ENCODE measurements around the gene RHBDF1. TPM values are rescaled to one million over a fixed set of nuclear protein-coding genes. Genes with fewer than 3 reads are reported as not detected.

The RHBDF1 gene
- total and polyA plus RNA-seq, 4 donors, result 1.8 to 6.2 (median 3.5) TPM

DNA sequence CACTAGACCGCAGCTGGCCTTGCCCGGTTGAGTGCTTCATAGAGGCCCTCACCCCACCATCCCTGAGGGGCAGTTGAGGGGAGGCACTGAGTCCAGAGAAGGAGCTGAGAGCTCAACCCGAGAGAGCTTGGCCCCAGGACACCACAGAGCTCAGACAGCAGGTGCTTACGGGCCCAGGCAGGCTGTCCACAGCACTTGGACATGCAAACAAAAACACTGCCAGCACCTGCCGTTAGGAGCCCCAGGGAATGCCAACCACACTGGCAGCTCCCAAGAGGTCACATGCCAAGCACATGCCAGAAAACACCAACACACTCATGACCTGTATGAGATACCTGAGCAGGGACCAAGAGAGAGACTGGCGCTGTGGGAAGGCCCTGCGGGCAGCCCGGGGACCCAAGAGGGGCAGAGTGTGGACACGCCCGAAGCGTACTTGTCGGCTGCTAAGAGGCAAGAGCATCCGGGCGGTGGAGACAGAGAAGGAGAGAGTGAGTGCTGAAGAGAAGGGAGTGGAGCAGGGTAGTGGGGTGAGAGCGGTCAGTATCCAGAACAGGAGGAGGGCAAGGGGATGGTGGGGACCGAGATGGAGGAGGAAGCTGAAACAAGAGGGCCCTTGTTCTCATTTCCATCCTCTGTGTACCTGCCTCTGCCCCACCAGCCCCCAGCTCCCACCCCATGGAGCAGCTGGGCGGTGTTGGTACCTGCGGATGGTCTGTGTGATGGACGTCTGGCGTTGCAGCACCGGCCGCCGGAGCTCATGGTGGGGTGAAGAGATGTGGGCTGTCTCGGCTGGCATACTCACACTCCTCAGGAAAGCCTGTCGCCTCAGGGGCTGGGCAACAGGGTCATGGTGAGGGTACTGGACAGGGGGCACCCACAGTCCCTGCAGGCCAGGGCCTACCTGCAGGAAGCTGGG, 8.2 kb downstream of the RHBDF1 start:
- no peak for DNase-seq (ENCODE audit: low spot score)
- Histone ChIP-seq H3K4me3 (ENCODE audit: low read depth in 1 of 3, low read length in 3 of 3) (no peak overlapping the region), H3K36me3 (ENCODE audit: control insufficient read depth in 4 of 4, insufficient read depth in 3 of 4, low read depth in 1 of 4, low read length in 3 of 4) (peaks cover 0 to 5% (median 0%) of the 10 kb centered on the region in 4 donors), H3K27ac (ENCODE audit: low read depth in 1 of 2, low read length in 2 of 2) (no peak overlapping the region), H3K27me3 (ENCODE audit: control insufficient read depth in 4 of 4, insufficient read depth in 4 of 4, low read length in 3 of 4) (no peaks in the 10 kb centered on the region), H3K9me3 (ENCODE audit: control insufficient read depth in 4 of 4, low read length in 3 of 4) (no peaks in the 10 kb centered on the region), H3K9ac (ENCODE audit: low read depth in 1 of 2, low read length in 2 of 2) (no peak overlapping the region), H3K4me1 (ENCODE audit: control insufficient read depth in 4 of 4, insufficient read depth in 4 of 4, low read length in 3 of 4) (peaks cover 2 to 21% (median 8%) of the 10 kb centered on the region in 4 donors)
- TF ChIP-seq, protein P1, sequence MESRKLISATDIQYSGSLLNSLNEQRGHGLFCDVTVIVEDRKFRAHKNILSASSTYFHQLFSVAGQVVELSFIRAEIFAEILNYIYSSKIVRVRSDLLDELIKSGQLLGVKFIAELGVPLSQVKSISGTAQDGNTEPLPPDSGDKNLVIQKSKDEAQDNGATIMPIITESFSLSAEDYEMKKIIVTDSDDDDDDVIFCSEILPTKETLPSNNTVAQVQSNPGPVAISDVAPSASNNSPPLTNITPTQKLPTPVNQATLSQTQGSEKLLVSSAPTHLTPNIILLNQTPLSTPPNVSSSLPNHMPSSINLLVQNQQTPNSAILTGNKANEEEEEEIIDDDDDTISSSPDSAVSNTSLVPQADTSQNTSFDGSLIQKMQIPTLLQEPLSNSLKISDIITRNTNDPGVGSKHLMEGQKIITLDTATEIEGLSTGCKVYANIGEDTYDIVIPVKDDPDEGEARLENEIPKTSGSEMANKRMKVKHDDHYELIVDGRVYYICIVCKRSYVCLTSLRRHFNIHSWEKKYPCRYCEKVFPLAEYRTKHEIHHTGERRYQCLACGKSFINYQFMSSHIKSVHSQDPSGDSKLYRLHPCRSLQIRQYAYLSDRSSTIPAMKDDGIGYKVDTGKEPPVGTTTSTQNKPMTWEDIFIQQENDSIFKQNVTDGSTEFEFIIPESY (IDR thresholded peaks at IDR 0.05), result no peak
- 87% methylated on average over 25 of the region's 25 CpGs for WGBS

GRCh38 chr16:63466-63865, 9.0 kb downstream of the RHBDF1 start:
- peaks cover 0 to 11% (median 0%) of the 10 kb centered on the region in 4 donors for H3K36me3 ChIP-seq (ENCODE audit: control insufficient read depth in 4 of 4, insufficient read depth in 3 of 4, low read depth in 1 of 4, low read length in 3 of 4)
- no peaks in the 10 kb centered on the region for H3K9me3 ChIP-seq (ENCODE audit: control insufficient read depth in 4 of 4, low read length in 3 of 4)
- H3K9ac ChIP-seq (ENCODE audit: low read depth in 1 of 2, low read length in 2 of 2), result no peak overlapping the region
- H3K27me3 ChIP-seq (ENCODE audit: control insufficient read depth in 4 of 4, insufficient read depth in 4 of 4, low read length in 3 of 4), result no peaks in the 10 kb centered on the region
- peaks cover 2 to 21% (median 8%) of the 10 kb centered on the region in 4 donors for H3K4me1 ChIP-seq (ENCODE audit: control insufficient read depth in 4 of 4, insufficient read depth in 4 of 4, low read length in 3 of 4)
- no peak overlapping the region for H3K27ac ChIP-seq (ENCODE audit: low read depth in 1 of 2, low read length in 2 of 2)
- 94% methylated on average over 16 of the region's 16 CpGs for WGBS
- H3K4me3 ChIP-seq (ENCODE audit: low read depth in 1 of 3, low read length in 3 of 3), result no peak overlapping the region
- no peak for DNase-seq (ENCODE audit: low spot score)
- TF ChIP-seq REST (IDR thresholded peaks at IDR 0.05) (no peak), EGR1 (IDR thresholded peaks at IDR 0.05; ENCODE audit: low read depth in 2 of 2) (no peak), FOXA2 (IDR thresholded peaks at IDR 0.05) (no peak), SP1 (IDR thresholded peaks at IDR 0.05) (no peak), FOXA1 (IDR thresholded peaks at IDR 0.05) (no peak), HNF4A (conservative IDR thresholded peaks at IDR 0.05) (no peak), YY1 (IDR thresholded peaks at IDR 0.05) (no peak), GABPA (IDR thresholded peaks at IDR 0.05 in 1 of 2, conservative IDR thresholded peaks at IDR 0.05 in 1 of 2) (no peak), TAF1 (conservative IDR thresholded peaks at IDR 0.05) (no peak), ATF3 (IDR thresholded peaks at IDR 0.05) (no peak), NR2F2 (IDR thresholded peaks at IDR 0.05) (no peak), JUND (IDR thresholded peaks at IDR 0.05) (no peak), RXRA (IDR thresholded peaks at IDR 0.05) (no peak), RAD21 (IDR thresholded peaks at IDR 0.05) (no peak), HNF4G (IDR thresholded peaks at IDR 0.05) (no peak)
- TF ChIP-seq, protein P2, sequence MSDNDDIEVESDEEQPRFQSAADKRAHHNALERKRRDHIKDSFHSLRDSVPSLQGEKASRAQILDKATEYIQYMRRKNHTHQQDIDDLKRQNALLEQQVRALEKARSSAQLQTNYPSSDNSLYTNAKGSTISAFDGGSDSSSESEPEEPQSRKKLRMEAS (IDR thresholded peaks at IDR 0.05), result no peak
- TF ChIP-seq, protein P3, sequence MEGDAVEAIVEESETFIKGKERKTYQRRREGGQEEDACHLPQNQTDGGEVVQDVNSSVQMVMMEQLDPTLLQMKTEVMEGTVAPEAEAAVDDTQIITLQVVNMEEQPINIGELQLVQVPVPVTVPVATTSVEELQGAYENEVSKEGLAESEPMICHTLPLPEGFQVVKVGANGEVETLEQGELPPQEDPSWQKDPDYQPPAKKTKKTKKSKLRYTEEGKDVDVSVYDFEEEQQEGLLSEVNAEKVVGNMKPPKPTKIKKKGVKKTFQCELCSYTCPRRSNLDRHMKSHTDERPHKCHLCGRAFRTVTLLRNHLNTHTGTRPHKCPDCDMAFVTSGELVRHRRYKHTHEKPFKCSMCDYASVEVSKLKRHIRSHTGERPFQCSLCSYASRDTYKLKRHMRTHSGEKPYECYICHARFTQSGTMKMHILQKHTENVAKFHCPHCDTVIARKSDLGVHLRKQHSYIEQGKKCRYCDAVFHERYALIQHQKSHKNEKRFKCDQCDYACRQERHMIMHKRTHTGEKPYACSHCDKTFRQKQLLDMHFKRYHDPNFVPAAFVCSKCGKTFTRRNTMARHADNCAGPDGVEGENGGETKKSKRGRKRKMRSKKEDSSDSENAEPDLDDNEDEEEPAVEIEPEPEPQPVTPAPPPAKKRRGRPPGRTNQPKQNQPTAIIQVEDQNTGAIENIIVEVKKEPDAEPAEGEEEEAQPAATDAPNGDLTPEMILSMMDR (IDR thresholded peaks at IDR 0.05; ENCODE audit: low read depth, low read length, missing input control), result no peak
- TF ChIP-seq, protein P1 (IDR thresholded peaks at IDR 0.05), result no peak
